GM12878 (cell line): Measurements from ENCODE around the gene KCNK4. TPM values are rescaled to one million over a fixed set of nuclear protein-coding genes. Genes with fewer than 3 reads are reported as not detected.
A peak's percentile ranks its signal among the peaks of the same experiment; 100 is the strongest.

ENCODE experiments used
- ASH2L ChIP-seq: fragments of 300-600, 200-600 bp; sonication (generic); IDR thresholded peaks from 2 replicates; pipeline ENCODE4 v1.6.1; 2017; ENCODE audit warnings: low read depth, mild to moderate bottlenecking, borderline replicate concordance
- CHD4 ChIP-seq: fragments of 200-600 bp; sonication (generic); IDR thresholded peaks from 2 replicates; pipeline ENCODE4 v1.6.1; 2016; ENCODE audit warnings: mild to moderate bottlenecking
- CREB1 ChIP-seq: IDR thresholded peaks from 2 replicates; pipeline ENCODE4 v1.6.1; 2012; ENCODE audit warnings: low read depth, mild to moderate bottlenecking, inconsistent platforms
- HCFC1 ChIP-seq: fragments of 150-350 bp; IDR thresholded peaks from 2 replicates; pipeline ENCODE4 v1.6.1; 2014; ENCODE audit warnings: low read length
- HDAC2 ChIP-seq: fragments of 200-600 bp; sonication (generic); IDR thresholded peaks from 2 replicates; pipeline ENCODE4 v1.6.1; 2017
- HDGF ChIP-seq: fragments of 450-650 bp; IDR thresholded peaks from 2 replicates; pipeline ENCODE4 v1.6.1; 2016; ENCODE audit warnings: antibody characterized with exemption
- IRF4 ChIP-seq: IDR thresholded peaks from 2 replicates; pipeline ENCODE4 v1.6.1; 2011; ENCODE audit warnings: low read depth, low read length
- LARP7 ChIP-seq: fragments of 450-650 bp; IDR thresholded peaks from 2 replicates; pipeline ENCODE4 v1.6.1; 2017; ENCODE audit warnings: mild to moderate bottlenecking
- MTA3 ChIP-seq: IDR thresholded peaks from 2 replicates; pipeline ENCODE4 v1.6.1; 2012; ENCODE audit warnings: low read length, inconsistent platforms, borderline replicate concordance
- MXI1 ChIP-seq: fragments of 150-350 bp; IDR thresholded peaks from 2 replicates; pipeline ENCODE4 v1.6.1; 2011; ENCODE audit warnings: low read depth, mild to moderate bottlenecking, inconsistent platforms, low read length, improper control_type of control experiment
- NR2F1 ChIP-seq: fragments of 450-650 bp; conservative IDR thresholded peaks from 2 replicates; pipeline ENCODE4 v1.6.1; 2017; ENCODE audit warnings: mild to moderate bottlenecking
- PAX8 ChIP-seq: fragments of 450-650 bp; IDR thresholded peaks from 2 replicates; pipeline ENCODE4 v1.6.1; 2017; ENCODE audit warnings: mild to moderate bottlenecking, moderate library complexity
- SMC3 ChIP-seq: IDR thresholded peaks from 2 replicates; pipeline ENCODE4 v1.6.1; 2011; ENCODE audit warnings: low read length, improper control_type of control experiment, borderline replicate concordance
- SPI1 ChIP-seq: IDR thresholded peaks from 2 replicates; pipeline ENCODE4 v1.6.1; 2011; ENCODE audit warnings: low read depth, mild to moderate bottlenecking, low read length, moderate library complexity, borderline replicate concordance; ENCODE audit not compliant: insufficient read depth
- SREBF2 ChIP-seq: IDR thresholded peaks from 2 replicates; pipeline ENCODE4 v1.6.1; 2012; ENCODE audit warnings: mild to moderate bottlenecking, low read length
- USF1 ChIP-seq: IDR thresholded peaks from 2 replicates; pipeline ENCODE4 v1.6.1; 2011; ENCODE audit warnings: borderline replicate concordance, low read depth, mild to moderate bottlenecking, moderate library complexity, mixed read lengths, low read length; ENCODE audit not compliant: insufficient read depth; ENCODE audit errors: extremely low read length
- ZBTB40 ChIP-seq: fragments of 450-650 bp; IDR thresholded peaks from 2 replicates; pipeline ENCODE4 v1.6.1; 2016; ENCODE audit warnings: mild to moderate bottlenecking, moderate library complexity, borderline replicate concordance
- ZNF592 ChIP-seq: fragments of 450-650 bp; IDR thresholded peaks from 2 replicates; pipeline ENCODE4 v1.6.1; 2017; ENCODE audit warnings: mild to moderate bottlenecking, moderate library complexity
- polyA plus RNA-seq, 11 experiments: library from polyadenylated mRNA; depleted of rRNA in 4 of 11; unstranded in 6 of 11; stranded (reverse) in 5 of 11; fragments of >200 nt; fragmentation: Nextera tagmentation in 4 of 11; fragmentation: Illumina TruSeq in 1 of 11; extraction: Ambion mirVana in 4 of 11; extraction: Trizol in 1 of 11; gene quantifications; 1 replicate in 1 of 11; 2 replicates in 10 of 11; pipeline versions ENCODE4 v1.2.1 to v1.2.3, GENCODE V29; 2011 to 2016; ENCODE audit warnings: inconsistent platforms in 2 of 11, missing spikeins in 2 of 11, low read depth in 1 of 11
- total RNA-seq, 4 experiments: library from RNA; depleted of rRNA in 3 of 4; stranded (reverse); fragments of >200 nt in 3 of 4; fragmentation: Illumina TruSeq in 1 of 4; extraction: Trizol in 1 of 4; gene quantifications; 2 replicates each; pipeline versions ENCODE4 v1.2.1 to v1.2.3, GENCODE V29; 2013 to 2021

Gene KCNK4
- total and polyA plus RNA-seq, 10 of the 15 experiments (the other 5 are each of a cell fraction or from before 2014, with no cell fraction given), result 0.04 TPM; not detected in 9

GRCh38 chr11:64305691-64306562 is 14.8 kb downstream of the KCNK4 start (continued):
- TF ChIP-seq SREBF2 (no peak), IRF4 (no peak), NR2F1 (peak; percentile 98), HDGF (peak; percentile 76; the same call in 1 of the 2 replicates), SMC3 (no peak; the same call in 1 of the 2 replicates), CREB1 (no peak), MXI1 (0 out of 2 replicates have a peak, but pooled peaks have one; percentile 45), HDAC2 (no peak), MTA3 (no peak; the same call in 1 of the 2 replicates), ZNF592 (no peak), LARP7 (no peak; the same call in 1 of the 2 replicates), CHD4 (no peak), HCFC1 (peak; percentile 27; the same call in 1 of the 2 replicates), PAX8 (no peak), SPI1 (no peak), ZBTB40 (no peak; the same call in 1 of the 2 replicates), ASH2L (peak; percentile 74; the same call in 1 of the 2 replicates), USF1 (peak; percentile 20)
